ENCODE results near the gene UBASH3B. TPM values are rescaled to one million over a fixed set of nuclear protein-coding genes. Genes with fewer than 3 reads are reported as not detected.

Gene UBASH3B
- total RNA-seq, 1 donor, result 23.2 TPM

DNA sequence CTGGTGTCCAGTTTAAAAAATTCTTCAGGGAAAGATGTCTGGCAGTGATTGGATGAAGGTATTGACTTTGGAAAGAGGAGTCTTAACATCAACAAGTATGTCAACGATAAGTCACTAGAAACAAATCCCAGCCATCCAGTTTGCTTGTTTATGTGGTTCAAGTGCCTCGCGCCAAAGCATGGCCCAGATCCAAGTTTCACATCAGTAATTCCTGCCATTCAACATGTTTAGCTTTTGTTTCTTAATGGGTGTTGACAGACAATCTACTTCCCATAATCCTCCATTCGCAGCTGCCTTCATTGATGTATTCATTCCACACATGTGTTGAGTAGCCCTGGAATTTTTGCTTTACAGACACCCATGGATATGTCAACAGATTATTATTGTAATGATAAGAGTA, 77.8 kb downstream of the UBASH3B start:
- peak; percentile 94 for DNase-seq (ENCODE audit: low read depth)
- TF ChIP-seq, protein P1, sequence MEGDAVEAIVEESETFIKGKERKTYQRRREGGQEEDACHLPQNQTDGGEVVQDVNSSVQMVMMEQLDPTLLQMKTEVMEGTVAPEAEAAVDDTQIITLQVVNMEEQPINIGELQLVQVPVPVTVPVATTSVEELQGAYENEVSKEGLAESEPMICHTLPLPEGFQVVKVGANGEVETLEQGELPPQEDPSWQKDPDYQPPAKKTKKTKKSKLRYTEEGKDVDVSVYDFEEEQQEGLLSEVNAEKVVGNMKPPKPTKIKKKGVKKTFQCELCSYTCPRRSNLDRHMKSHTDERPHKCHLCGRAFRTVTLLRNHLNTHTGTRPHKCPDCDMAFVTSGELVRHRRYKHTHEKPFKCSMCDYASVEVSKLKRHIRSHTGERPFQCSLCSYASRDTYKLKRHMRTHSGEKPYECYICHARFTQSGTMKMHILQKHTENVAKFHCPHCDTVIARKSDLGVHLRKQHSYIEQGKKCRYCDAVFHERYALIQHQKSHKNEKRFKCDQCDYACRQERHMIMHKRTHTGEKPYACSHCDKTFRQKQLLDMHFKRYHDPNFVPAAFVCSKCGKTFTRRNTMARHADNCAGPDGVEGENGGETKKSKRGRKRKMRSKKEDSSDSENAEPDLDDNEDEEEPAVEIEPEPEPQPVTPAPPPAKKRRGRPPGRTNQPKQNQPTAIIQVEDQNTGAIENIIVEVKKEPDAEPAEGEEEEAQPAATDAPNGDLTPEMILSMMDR (IDR thresholded peaks at IDR 0.05; ENCODE audit: insufficient read depth, low read length), result no peak
- no peak overlapping the region for H3K4me3 ChIP-seq (ENCODE audit: low read depth, low read length)

- TF ChIP-seq, protein P1 (IDR thresholded peaks at IDR 0.05; ENCODE audit: insufficient read depth, low read length), result no peak
- DNase-seq (ENCODE audit: low read depth), result no peak
- H3K4me3 ChIP-seq (ENCODE audit: low read depth, low read length), result no peak overlapping the region
Measured at GRCh38 chr11:122734848-122735496, 79.5 kb downstream of the UBASH3B start.

DNA sequence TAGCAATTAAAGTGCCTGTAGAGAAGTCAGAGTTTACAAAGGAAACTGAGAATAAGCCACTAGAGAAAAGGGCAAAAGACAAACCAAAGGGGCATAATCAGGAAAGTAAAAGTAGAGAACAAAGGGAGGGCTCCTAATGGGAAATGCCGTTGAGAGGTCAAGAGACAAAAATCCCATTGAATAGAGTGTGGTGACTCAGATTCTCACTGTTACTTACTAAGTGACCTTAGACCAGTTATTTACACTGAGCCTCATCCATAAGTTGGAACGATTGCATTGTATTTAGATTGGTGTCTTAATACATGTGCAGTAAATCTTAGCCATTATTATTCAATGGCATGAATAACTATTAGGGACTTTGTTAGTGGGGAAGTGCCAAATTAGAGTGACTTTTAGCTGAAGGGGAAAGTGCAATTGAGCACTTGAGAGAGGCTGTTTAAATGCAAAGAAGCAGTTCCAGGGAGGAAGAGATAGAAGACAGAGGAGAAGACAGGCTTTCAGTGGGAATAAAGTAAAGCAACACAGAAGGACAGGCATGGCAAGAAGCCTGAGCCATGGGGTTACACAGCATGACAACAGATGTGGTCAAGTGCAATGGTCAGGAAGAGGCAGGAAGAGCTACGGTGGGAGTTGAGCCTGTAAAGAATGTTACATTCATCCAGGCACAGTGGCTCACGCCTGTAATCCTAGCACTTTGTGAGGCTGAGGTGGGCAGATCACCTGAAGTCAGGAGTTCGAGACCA, 82.6 kb downstream of the UBASH3B start:
- DNase-seq (ENCODE audit: low read depth), result no peak
- TF ChIP-seq, protein P1 (IDR thresholded peaks at IDR 0.05; ENCODE audit: insufficient read depth, low read length), result no peak
- no peak overlapping the region for H3K4me3 ChIP-seq (ENCODE audit: low read depth, low read length)

DNA sequence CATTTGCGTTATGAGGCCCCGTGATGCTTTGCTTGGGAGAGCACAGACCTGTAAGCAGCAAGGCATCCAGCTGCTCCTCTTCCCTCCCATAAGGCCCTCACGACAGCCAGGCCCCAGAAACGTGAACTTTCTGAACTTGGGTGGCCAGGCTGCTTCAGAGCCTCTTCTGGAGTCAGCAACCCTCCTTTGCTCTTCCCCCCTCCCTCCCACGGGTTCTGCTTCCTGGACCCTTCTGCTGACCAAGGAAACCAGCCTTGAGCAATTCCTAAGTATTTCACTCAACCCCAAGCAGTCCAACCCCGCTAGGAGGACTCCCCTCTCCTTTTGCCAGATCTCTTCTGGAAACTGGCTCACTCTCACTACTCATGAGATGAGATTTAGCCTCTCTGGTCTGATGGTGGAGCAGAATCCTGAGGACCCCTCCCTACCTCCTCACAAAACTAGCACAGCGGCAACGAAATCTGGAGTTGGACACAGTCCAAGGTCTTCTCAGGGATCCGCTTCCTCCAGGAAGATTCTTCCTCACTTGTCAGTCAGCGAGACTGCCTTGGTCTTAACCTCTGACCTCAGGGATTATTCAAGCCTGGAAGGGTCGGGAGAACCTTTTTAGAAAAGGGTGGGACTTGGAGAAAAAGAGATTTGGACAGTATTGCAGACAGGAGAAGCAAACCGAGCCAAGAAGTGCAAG, 86.2 kb downstream of the UBASH3B start:
- H3K4me3 ChIP-seq (ENCODE audit: low read depth, low read length), result no peak overlapping the region
- TF ChIP-seq, protein P1 (IDR thresholded peaks at IDR 0.05; ENCODE audit: insufficient read depth, low read length), result no peak
- no peak for DNase-seq (ENCODE audit: low read depth)

DNA sequence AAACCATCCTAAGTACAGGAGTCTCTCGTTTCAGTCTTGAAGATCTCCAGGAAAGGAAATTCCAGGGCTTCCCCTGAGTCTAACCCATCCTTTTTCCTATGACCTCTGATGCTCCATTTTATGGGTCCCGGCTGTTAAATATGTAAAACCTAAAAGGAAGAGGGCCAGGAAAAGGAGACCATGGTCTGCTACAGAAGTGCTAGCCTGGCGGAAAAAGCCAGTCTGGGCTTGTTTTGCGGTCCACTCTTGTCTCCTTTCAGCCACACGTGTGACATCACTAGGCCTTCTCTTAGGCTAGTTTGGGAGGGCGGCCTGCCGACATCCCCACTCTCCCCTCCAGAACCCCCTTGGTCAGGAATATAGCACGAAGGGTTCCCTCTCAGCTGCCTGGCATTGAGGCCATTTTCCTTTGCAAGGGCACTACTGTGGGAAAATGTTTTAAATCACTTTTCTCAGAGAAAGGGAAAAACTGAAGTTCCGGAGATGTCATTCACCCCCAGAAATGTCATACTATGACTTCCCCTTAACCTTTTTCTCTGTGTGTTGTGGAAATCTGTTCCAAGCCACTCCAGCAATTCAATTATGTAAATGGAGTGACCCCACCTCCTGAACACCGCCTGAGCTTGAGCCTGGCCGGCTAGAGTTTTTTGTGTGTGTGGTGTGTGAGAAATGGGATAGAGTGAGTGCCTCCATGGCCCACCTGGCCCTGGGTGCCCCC, 86.9 kb downstream of the UBASH3B start:
- no peak overlapping the region for H3K4me3 ChIP-seq (ENCODE audit: low read depth, low read length)
- DNase-seq (ENCODE audit: low read depth), result no peak
- TF ChIP-seq, protein P1 (IDR thresholded peaks at IDR 0.05; ENCODE audit: insufficient read depth, low read length), result no peak

DNA sequence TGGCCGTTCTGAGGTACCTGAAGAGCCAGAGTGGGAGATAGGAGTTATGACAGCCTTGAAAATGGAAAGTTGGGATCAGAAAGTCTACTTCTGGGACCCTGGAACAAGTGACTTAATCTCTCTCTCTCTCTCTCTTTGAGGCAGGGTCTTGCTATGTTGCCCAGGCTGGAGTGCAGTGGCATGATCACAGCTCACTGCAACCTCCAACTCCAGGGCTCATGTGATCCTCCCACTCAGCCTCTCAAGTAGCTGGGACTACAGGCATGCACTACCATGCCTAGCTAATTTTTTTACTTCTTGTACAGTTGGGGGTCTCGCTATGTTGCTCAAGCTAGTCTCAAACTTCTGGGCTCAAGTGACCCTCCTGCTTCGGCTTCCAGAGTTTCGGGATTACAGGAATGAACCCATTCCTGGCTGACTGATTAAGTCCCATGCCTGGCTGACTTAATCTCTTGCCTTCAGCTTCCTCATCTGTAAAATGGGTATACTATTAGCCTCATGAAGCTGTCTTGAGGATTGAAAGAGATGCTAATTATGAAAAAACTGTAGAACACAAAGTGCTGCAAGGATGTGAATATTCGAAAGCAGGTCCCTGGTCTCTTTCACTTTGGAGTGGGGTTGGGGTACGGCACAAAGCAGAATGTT, 87.7 kb downstream of the UBASH3B start:
- TF ChIP-seq, protein P1 (IDR thresholded peaks at IDR 0.05; ENCODE audit: insufficient read depth, low read length), result no peak
- H3K4me3 ChIP-seq (ENCODE audit: low read depth, low read length), result no peak overlapping the region
- no peak for DNase-seq (ENCODE audit: low read depth)
